ENCODE measurements around the gene SNX10.

SNX10 gene

GRCh38 chr7:26265065-26265464, 26.6 kb upstream of the SNX10 start:
- Histone ChIP-seq H3K4me1 (ENCODE audit: control insufficient read depth in 2 of 2, insufficient read depth in 1 of 2, low read depth in 1 of 2, low read length in 2 of 2) (no peaks in the 10 kb centered on the region), H2BK15ac (ENCODE audit: low read length) (no peak overlapping the region), H2BK5ac (ENCODE audit: low read length) (no peak overlapping the region), H2BK12ac (ENCODE audit: low read length) (no peak overlapping the region), H3K4me2 (ENCODE audit: insufficient read depth, low read length, poor library complexity, severe bottlenecking) (no peak overlapping the region), H3K27ac (replicated peaks; ENCODE audit: low read length) (no peak overlapping the region), H3K4me3 (ENCODE audit: low read length in 2 of 2) (no peak overlapping the region), H3K9ac (ENCODE audit: low read depth, low read length, poor library complexity) (no peak overlapping the region), H3K18ac (ENCODE audit: low read length) (no peak overlapping the region), H2AFZ (ENCODE audit: low read length) (no peak overlapping the region), H3K36me3 (replicated peaks in 1 of 2; ENCODE audit: control insufficient read depth in 2 of 2, insufficient read depth in 2 of 2, low read length in 2 of 2) (no peaks in the 10 kb centered on the region), H3K79me1 (ENCODE audit: low read depth, low read length) (no peaks in the 10 kb centered on the region), H4K8ac (ENCODE audit: low read depth, low read length) (no peak overlapping the region), H3K23ac (ENCODE audit: low read depth, low read length, poor library complexity) (no peak overlapping the region), H2AK5ac (ENCODE audit: low read depth, low read length) (no peak overlapping the region), H2BK120ac (ENCODE audit: low read depth, low read length) (no peak overlapping the region), H3K9me3 (replicated peaks in 1 of 2; ENCODE audit: control insufficient read depth in 2 of 2, insufficient read depth in 1 of 2, low read depth in 1 of 2, low read length in 2 of 2) (peaks cover 3 to 9% of the 10 kb centered on the region in 2 donors), H3K4ac (ENCODE audit: low read length) (no peak overlapping the region), H3K14ac (ENCODE audit: low read length) (no peak overlapping the region), H3K27me3 (ENCODE audit: control insufficient read depth in 3 of 3, insufficient read depth in 3 of 3, low read depth in 1 of 3, low read length in 3 of 3) (no peaks in the 10 kb centered on the region), H4K91ac (ENCODE audit: low read depth, low read length, poor library complexity) (no peak overlapping the region)
- WGBS, 2 donors (ENCODE audit: extremely low coverage in 2 of 2, insufficient read length in 2 of 2, insufficient replicate concordance in 1 of 2), result no CpG with 5 or more reads among the region's 6 CpGs
- no peak for DNase-seq (ENCODE audit: low spot score)

- H3K4me1 ChIP-seq (ENCODE audit: control insufficient read depth in 2 of 2, insufficient read depth in 1 of 2, low read depth in 1 of 2, low read length in 2 of 2), result no peaks in the 10 kb centered on the region
- H3K4me3 ChIP-seq (ENCODE audit: low read length in 2 of 2), result no peak overlapping the region
- no peak overlapping the region for H2AFZ ChIP-seq (ENCODE audit: low read length)
- WGBS, 2 donors (ENCODE audit: extremely low coverage in 2 of 2, insufficient read length in 2 of 2, insufficient replicate concordance in 1 of 2), result no CpG with 5 or more reads among the region's 5 CpGs
- no peak overlapping the region for H2BK12ac ChIP-seq (ENCODE audit: low read length)
- no peak overlapping the region for H3K9ac ChIP-seq (ENCODE audit: low read depth, low read length, poor library complexity)
- DNase-seq (ENCODE audit: low spot score), result no peak
- H4K91ac ChIP-seq (ENCODE audit: low read depth, low read length, poor library complexity), result no peak overlapping the region
- no peak overlapping the region for H3K4me2 ChIP-seq (ENCODE audit: insufficient read depth, low read length, poor library complexity, severe bottlenecking)
- peaks cover 3 to 9% of the 10 kb centered on the region in 2 donors for H3K9me3 ChIP-seq (replicated peaks in 1 of 2; ENCODE audit: control insufficient read depth in 2 of 2, insufficient read depth in 1 of 2, low read depth in 1 of 2, low read length in 2 of 2)
- H2BK5ac ChIP-seq (ENCODE audit: low read length), result no peak overlapping the region
- no peak overlapping the region for H3K27ac ChIP-seq (replicated peaks; ENCODE audit: low read length)
- no peak overlapping the region for H4K8ac ChIP-seq (ENCODE audit: low read depth, low read length)
- H3K4ac ChIP-seq (ENCODE audit: low read length), result no peak overlapping the region
- no peaks in the 10 kb centered on the region for H3K27me3 ChIP-seq (ENCODE audit: control insufficient read depth in 3 of 3, insufficient read depth in 3 of 3, low read depth in 1 of 3, low read length in 3 of 3)
- no peak overlapping the region for H2BK120ac ChIP-seq (ENCODE audit: low read depth, low read length)
- no peak overlapping the region for H2BK15ac ChIP-seq (ENCODE audit: low read length)
- no peak overlapping the region for H3K18ac ChIP-seq (ENCODE audit: low read length)
- no peak overlapping the region for H2AK5ac ChIP-seq (ENCODE audit: low read depth, low read length)
- H3K23ac ChIP-seq (ENCODE audit: low read depth, low read length, poor library complexity), result no peak overlapping the region
- H3K79me1 ChIP-seq (ENCODE audit: low read depth, low read length), result no peaks in the 10 kb centered on the region
- no peak overlapping the region for H3K14ac ChIP-seq (ENCODE audit: low read length)
- no peaks in the 10 kb centered on the region for H3K36me3 ChIP-seq (replicated peaks in 1 of 2; ENCODE audit: control insufficient read depth in 2 of 2, insufficient read depth in 2 of 2, low read length in 2 of 2)
Observed at GRCh38 chr7:26265499-26266075, 26.1 kb upstream of the SNX10 start.

- Histone ChIP-seq H2BK120ac (ENCODE audit: low read depth, low read length) (no peak overlapping the region), H4K91ac (ENCODE audit: low read depth, low read length, poor library complexity) (no peak overlapping the region), H3K4ac (ENCODE audit: low read length) (no peak overlapping the region), H3K4me1 (ENCODE audit: control insufficient read depth in 2 of 2, insufficient read depth in 1 of 2, low read depth in 1 of 2, low read length in 2 of 2) (no peaks in the 10 kb centered on the region), H3K27ac (replicated peaks; ENCODE audit: low read length) (no peak overlapping the region), H2BK12ac (ENCODE audit: low read length) (no peak overlapping the region), H2BK15ac (ENCODE audit: low read length) (no peak overlapping the region), H2AFZ (ENCODE audit: low read length) (no peak overlapping the region), H3K9me3 (replicated peaks in 1 of 2; ENCODE audit: control insufficient read depth in 2 of 2, insufficient read depth in 1 of 2, low read depth in 1 of 2, low read length in 2 of 2) (peaks cover 3 to 9% of the 10 kb centered on the region in 2 donors), H3K27me3 (ENCODE audit: control insufficient read depth in 3 of 3, insufficient read depth in 3 of 3, low read depth in 1 of 3, low read length in 3 of 3) (no peaks in the 10 kb centered on the region), H3K14ac (ENCODE audit: low read length) (no peak overlapping the region), H3K18ac (ENCODE audit: low read length) (no peak overlapping the region), H3K23ac (ENCODE audit: low read depth, low read length, poor library complexity) (no peak overlapping the region), H3K36me3 (replicated peaks in 1 of 2; ENCODE audit: control insufficient read depth in 2 of 2, insufficient read depth in 2 of 2, low read length in 2 of 2) (no peaks in the 10 kb centered on the region), H2BK5ac (ENCODE audit: low read length) (no peak overlapping the region), H2AK5ac (ENCODE audit: low read depth, low read length) (no peak overlapping the region), H4K8ac (ENCODE audit: low read depth, low read length) (no peak overlapping the region), H3K9ac (ENCODE audit: low read depth, low read length, poor library complexity) (no peak overlapping the region), H3K79me1 (ENCODE audit: low read depth, low read length) (no peaks in the 10 kb centered on the region), H3K4me3 (ENCODE audit: low read length in 2 of 2) (no peak overlapping the region), H3K4me2 (ENCODE audit: insufficient read depth, low read length, poor library complexity, severe bottlenecking) (no peak overlapping the region)
- no CpG with 5 or more reads among the region's 9 CpGs for WGBS, 2 donors (ENCODE audit: extremely low coverage in 2 of 2, insufficient read length in 2 of 2, insufficient replicate concordance in 1 of 2)
- no peak for DNase-seq (ENCODE audit: low spot score)
Observed at GRCh38 chr7:26267601-26268166, 24.0 kb upstream of the SNX10 start.

GRCh38 chr7:26275213-26275612, 16.4 kb upstream of the SNX10 start:
- H3K27ac ChIP-seq (replicated peaks; ENCODE audit: low read length), result no peak overlapping the region
- no CpG with 5 or more reads among the region's 3 CpGs for whole genome bisulfite sequencing, 2 donors (ENCODE audit: extremely low coverage in 2 of 2, insufficient read length in 2 of 2, insufficient replicate concordance in 1 of 2)
- no peaks in the 10 kb centered on the region for H3K27me3 ChIP-seq (ENCODE audit: control insufficient read depth in 3 of 3, insufficient read depth in 3 of 3, low read depth in 1 of 3, low read length in 3 of 3)
- no peak overlapping the region for H4K91ac ChIP-seq (ENCODE audit: low read depth, low read length, poor library complexity)
- no peak overlapping the region for H3K9ac ChIP-seq (ENCODE audit: low read depth, low read length, poor library complexity)
- no peak overlapping the region for H3K14ac ChIP-seq (ENCODE audit: low read length)
- H3K4me2 ChIP-seq (ENCODE audit: insufficient read depth, low read length, poor library complexity, severe bottlenecking), result no peak overlapping the region
- H2BK120ac ChIP-seq (ENCODE audit: low read depth, low read length), result no peak overlapping the region
- no peaks in the 10 kb centered on the region for H3K4me1 ChIP-seq (ENCODE audit: control insufficient read depth in 2 of 2, insufficient read depth in 1 of 2, low read depth in 1 of 2, low read length in 2 of 2)
- no peak for DNase-seq (ENCODE audit: low spot score)
- no peak overlapping the region for H3K4me3 ChIP-seq (ENCODE audit: low read length in 2 of 2)
- H2BK15ac ChIP-seq (ENCODE audit: low read length), result no peak overlapping the region
- H2BK5ac ChIP-seq (ENCODE audit: low read length), result no peak overlapping the region
- no peak overlapping the region for H2BK12ac ChIP-seq (ENCODE audit: low read length)
- no peak overlapping the region for H3K4ac ChIP-seq (ENCODE audit: low read length)
- no peaks in the 10 kb centered on the region for H3K79me1 ChIP-seq (ENCODE audit: low read depth, low read length)
- no peak overlapping the region for H3K18ac ChIP-seq (ENCODE audit: low read length)
- no peak overlapping the region for H4K8ac ChIP-seq (ENCODE audit: low read depth, low read length)
- no peaks in the 10 kb centered on the region for H3K9me3 ChIP-seq (replicated peaks in 1 of 2; ENCODE audit: control insufficient read depth in 2 of 2, insufficient read depth in 1 of 2, low read depth in 1 of 2, low read length in 2 of 2)
- no peak overlapping the region for H2AK5ac ChIP-seq (ENCODE audit: low read depth, low read length)
- no peak overlapping the region for H2AFZ ChIP-seq (ENCODE audit: low read length)
- H3K23ac ChIP-seq (ENCODE audit: low read depth, low read length, poor library complexity), result no peak overlapping the region
- no peaks in the 10 kb centered on the region for H3K36me3 ChIP-seq (replicated peaks in 1 of 2; ENCODE audit: control insufficient read depth in 2 of 2, insufficient read depth in 2 of 2, low read length in 2 of 2)

All from neuronal stem cell (in vitro differentiated cells).